HG03060 (cell line): Measurements from ENCODE around the gene ADGRV1.
"Not testable (repeated sequence)": the region's sequence is repeated elsewhere in the genome, so short reads cannot be mapped to it uniquely, and the experiment has no call there.

Experiments used
- ATAC-seq: cut with Tn5 transposase; IDR thresholded peaks from one replicate; pipeline ENCODE4 v1.9.1; 2021; ENCODE audit warnings: low read depth, moderate number of reproducible peaks; ENCODE audit not compliant: unreplicated experiment

ADGRV1 gene

DNA sequence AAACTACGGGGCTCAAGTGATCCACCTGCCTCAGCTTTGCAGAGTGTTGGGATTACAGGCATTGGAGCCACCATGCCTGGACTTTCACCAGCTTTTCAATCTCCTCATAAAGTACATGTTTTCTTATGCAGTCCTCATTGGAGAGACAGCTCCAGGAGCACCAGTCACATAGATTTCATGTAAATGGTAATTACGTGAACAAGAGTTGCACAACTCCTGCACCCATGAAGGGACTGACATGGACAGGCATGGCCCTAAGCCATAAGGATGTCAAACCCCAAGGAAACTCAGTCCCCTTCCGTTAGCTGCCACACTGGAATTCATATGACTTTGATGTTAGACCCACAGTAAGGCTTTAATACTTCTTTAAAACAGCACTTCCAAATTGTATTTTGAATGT is 7.6 kb upstream of the ADGRV1 start:
- no peak for ATAC-seq

DNA sequence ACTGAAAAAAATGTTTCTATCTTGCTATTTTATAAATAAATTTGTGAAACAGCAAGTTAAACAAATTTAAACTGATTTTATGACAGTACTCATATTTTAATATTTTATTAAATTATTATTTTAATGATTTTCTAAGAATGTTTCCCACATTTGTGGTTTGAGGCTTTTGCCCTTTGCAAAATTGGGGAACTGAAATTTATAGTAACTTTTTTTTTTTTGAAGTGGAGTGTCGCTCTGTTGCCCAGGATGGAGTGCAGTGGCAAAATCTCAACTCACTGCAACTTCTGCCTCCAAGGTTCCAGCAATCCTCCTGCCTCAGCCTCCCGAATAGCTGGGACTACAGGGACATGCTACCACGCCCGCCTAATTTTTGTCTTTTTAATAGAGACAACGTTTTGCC is 7.2 kb upstream of the ADGRV1 start:
- ATAC-seq, result no peak

DNA sequence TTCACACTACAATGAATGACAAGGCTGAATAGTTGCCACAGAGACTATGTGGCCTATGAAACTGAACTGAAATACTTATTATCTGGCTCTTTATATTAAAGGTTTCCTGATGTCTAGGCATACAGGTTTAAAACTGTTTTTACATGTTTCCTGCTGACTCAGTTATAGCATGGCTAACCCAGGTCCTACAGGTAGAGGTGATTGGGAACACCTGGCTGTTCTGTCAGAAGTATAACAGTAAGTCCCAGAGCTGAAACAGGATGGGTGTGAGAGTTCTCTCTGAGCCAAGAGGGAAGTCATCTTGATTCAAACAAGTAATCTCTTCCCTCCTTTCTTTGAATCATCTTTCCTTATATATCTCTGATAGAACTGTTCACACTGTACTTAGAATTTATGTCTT is 4.9 kb upstream of the ADGRV1 start:
- no peak for ATAC-seq

DNA sequence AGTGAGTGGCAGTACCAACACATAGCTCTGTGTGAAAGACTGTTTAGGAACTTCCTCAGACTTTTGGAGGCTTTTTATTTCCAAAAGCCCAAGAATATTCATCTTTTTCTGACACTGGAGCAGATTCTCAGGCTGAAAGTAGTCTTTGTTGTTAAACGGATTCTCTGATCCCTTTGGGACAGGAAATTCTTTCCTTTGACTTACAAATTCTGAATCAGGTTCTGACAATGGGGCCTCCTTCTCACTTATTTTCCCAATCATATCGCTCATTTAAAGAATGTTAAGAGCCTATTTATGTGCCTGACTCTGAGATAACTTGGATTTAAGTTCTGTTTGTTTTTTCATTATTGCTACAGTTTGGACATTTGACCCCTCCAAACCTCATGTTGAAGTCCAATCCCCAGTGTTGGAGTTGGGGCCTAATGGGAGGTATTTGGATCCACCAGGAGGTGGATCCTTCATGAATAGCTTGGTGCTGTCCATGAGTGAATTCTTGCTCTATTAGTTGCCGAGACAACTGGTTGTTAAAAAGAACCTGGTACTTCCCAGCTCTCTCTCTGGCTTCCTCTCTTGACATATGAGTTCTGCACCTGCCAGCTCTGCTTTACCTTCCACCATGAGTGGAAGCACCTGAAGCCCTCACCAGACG is 4.1 kb upstream of the ADGRV1 start:
- no peak for ATAC-seq

DNA sequence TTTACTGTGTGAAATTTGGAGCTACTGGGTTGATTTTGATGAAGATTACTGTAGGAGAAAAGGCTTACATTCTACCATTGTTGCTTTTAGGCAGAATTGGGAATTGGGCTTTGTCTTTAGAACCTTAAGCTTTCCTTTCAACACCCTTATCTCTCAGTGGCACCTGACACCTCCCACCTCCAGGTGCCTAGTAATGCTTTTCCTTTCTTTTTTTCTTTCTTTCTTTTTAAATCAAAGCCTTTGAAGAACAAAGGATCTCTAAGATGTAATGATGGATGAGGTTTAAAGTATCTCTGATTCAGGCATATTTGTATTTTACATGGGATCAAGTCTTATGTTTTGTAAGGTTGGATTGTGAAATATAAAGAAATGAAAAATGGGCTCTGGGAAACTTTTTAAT is 2.9 kb upstream of the ADGRV1 start:
- no peak for ATAC-seq

DNA sequence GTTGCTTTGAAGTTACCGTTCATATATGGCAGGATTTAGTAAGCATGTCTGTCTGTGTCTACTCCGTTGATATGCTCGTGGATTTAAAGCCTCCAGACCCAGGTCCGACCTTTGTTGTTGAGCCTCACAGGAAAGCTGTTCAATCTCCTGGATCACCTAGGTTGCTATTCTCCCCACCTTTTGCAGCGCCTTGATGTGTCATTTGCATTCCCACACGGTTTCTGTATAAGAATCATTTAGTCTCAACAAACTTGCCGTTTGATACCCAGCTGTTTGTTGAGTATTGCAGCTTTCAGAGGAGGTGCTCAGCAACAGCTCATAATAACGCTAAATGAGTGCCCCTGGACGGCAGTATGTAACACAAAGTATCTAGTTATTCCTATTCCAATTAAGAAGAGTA is 1.2 kb upstream of the ADGRV1 start:
- ATAC-seq, result no peak

DNA sequence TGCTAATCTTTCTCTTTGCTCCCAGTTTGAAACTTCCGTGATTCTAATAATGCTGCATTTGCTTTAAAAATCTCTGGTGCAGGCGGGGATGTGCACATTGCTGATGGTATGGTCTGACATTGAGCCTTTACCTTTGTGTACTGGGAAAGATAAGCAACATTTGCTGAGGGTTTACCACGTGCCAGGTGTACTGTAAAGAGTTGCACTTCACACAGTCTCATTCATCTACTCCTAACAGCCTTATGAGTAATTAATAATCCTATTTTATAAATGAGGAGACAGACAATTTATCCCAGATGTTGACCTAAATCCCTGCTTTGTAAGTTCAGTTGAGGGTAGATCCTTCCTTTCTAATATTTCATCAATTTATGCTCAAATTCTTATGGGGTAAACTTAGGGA is 726 bp upstream of the ADGRV1 start:
- no peak for ATAC-seq

DNA sequence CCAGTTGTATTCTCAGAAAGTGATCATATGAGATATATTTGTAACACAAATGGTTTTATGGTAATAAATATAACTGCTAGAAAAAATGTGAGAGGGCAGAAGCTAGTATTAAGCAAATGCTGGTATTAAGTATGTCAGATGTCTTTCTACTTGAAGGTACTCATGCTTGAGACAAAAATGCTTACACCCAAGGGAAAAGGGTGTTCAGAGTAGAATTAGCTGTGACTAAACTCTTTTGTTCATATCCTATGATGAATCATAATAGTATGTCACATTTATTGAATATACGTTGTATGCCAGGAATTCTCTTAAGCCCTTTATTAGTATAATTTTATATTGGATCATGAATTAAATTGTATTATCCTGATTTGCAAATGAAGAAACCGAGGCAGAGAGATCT is 2.2 kb downstream of the ADGRV1 start:
- no peak for ATAC-seq

DNA sequence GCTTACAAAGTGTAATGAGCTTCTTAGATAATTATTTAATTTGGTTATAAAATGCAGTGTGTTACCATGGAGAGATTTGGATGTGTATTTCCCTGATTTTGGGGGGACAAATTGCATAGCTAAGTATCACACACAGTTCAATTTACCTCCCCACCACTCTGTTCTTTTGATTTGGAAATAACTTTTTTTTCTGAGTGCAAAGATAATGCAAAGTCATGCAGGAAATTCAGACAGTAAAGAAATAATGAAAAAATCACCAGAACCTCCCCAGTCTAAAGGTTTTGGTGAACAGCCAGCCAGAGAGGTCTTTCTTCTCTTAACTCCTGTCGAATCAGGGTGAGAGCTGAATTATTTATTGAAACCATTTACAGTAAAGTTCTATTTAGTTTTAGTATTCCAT is 3.2 kb downstream of the ADGRV1 start:
- ATAC-seq, result no peak

DNA sequence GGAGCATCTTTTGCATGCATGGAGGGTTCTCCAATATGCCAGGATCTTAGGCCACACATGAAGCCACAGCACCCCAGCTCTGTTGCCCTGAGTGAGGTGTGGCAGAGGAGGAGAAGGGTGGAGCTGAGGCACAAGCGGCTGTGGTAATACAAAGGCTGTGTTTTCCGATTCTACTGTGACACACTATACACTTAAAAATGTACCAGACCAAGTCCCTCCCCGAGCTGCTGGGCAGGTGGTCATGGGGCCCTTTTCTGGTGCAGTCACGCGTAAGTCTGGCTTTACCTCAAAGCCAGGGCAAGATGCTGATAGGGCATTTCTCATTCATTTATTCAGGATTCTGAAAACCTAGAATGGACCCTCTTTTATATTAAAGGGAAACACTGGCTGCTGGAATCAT is 3.7 kb downstream of the ADGRV1 start:
- no peak for ATAC-seq

DNA sequence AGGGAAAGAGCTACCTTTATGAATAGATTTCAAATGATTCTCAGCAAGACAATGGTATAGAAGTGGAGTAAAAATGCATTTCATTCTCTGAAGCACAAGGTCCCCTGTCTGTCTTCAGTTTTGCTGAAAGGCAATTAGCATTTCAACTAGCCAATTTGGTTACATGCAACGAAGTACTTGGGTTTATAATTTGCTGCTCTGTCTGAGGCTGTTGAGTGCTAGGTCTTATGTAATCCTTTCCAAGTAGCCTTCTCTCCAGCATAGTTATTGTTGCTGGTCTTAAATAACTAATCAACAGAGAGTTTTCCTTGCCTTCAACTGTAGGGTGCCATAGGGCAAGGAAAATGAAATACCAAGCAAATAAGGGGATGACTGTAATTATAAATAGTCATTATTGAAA is 4.5 kb downstream of the ADGRV1 start:
- no peak for ATAC-seq

DNA sequence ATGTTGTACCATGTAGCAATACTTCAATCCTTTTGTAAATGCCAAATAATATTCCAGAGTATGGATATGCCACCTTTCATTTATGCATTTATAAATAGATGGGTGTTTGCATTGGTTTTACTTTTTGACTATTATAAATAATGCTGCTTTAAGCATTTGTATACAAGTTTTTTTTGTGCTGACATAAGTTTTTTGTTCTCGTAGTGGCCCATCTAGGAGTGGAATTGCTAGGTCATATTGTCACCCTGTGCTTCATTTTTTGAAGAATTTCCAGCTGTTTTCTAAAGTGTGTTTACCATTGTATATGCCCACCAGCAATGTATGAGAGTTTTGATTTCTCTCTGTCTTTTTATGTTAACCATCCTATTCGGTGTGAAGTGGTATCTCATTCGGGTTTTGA is 6.9 kb downstream of the ADGRV1 start:
- ATAC-seq, result no peak

DNA sequence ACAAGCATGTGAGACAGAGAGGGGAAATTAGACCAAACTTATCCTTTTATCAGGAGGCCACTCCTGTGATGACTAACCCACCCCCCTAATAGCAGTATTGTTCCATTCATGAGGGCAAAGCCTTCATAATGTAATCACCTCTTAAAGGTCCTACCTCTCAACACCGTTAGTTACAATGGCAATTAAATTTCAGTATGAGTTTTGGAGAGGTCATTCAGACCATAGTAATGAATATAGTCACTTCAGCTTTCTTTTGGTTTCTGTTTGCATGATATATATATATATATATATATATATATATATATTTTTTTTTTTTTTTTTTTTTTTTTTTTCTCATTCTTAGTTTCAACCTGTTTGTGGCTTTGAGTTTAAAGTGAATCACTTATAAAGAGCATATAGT is 10.5 kb downstream of the ADGRV1 start:
- no peak for ATAC-seq

DNA sequence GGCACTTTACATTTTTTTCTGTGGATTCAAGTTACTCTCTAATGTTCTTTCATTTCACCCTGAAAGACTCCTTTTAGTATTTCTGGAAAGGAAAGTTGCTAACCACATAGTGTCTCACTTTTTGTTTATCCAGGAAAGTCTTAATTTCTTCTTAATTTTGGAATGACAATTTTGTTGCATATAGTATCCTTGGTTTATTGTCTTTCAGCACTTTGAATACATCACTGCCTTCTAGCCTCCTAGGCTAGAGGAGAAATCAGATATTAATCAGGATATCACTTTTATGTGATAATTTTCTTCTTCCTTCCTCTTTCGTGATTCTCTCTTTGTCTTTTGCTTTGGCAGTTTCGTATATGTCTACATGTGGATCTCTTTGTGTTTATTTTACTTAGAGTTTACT is 11.4 kb downstream of the ADGRV1 start:
- no peak for ATAC-seq

DNA sequence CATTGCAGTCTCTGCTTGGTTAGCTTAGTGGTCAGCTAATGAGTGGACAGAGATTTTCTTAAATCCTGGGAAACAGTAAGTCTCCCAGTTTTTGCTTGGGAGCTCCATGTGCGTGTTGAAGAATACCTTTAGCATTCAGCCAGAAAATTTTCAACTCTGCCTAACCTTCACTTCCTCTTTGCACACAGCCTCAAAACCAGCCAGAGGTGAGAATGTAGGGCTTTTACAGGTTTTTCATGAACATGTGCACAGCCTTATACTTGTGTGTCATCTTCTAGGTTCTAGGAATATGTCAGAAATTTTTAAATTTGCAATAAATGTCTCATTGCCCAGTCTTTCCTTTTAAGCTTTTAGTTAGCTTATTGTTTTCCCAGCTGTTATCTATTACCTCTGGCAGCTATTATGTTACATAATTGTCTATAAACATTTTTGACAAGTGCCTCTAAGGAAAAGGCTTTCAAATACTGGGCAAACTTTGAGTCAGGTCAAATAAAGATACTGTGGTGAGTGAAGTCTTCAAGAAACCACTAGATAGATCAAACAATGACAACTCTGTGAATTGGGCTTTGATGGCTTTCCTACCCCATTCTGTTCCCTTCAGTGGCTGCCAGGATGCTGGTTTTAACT is 12.7 kb downstream of the ADGRV1 start:
- no peak for ATAC-seq

DNA sequence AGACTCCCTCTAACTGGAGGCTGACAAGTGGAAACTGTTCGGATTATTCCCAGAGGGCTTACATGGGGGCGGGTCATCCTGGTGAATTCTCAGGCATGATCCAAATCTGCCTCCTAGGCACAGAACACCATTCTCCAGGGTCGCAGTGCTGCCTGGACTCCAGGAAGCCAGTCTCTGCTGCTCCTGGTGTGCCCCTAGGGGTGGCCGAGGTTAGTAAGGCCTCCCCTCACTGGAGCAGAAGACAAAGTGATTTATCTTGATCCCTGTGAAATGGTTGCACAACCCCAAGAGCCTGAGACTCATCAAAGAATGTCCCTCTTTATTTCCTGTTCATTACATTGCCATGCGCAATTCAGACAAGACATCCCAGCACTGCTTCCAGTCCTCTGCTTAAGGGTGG is 17.1 kb downstream of the ADGRV1 start:
- ATAC-seq, result no peak

DNA sequence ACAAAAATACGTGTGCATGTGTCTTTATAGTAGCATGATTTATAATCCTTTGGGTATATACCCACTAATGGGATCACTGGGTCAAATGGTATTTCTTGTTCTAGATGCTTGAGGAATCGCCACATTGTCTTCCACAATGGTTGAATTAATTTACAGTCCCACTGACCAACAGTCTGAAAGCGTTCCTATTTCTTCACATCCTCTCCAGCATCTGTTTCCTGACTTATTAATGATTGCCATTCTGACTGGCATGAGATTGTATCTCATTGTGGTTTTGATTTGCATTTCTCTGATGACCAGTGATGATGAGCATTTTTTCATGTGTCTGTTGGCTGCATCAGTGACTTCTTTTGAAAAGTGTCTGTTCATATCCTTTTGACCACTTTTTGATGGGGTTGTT is 18.0 kb downstream of the ADGRV1 start:
- not testable (repeated sequence) for ATAC-seq

DNA sequence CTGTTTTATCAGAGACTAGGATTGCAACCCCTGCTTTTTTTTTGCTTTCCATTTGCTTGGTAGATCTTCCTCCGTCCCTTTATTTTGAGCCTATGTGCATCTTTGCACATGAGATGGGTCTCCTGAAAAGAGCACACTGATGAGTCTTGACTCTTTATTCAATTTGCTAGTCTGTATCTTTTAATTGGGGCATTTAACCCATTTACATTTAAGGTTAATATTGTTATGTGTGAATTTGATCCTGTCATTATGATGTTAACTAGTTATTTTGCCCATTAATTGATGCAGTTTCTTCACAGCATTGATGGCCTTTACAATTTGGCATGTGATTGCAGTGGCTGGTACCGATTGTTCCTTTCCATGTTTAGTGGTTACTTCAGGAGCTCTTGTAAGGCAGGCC is 21.3 kb downstream of the ADGRV1 start:
- ATAC-seq, result not testable (repeated sequence)

DNA sequence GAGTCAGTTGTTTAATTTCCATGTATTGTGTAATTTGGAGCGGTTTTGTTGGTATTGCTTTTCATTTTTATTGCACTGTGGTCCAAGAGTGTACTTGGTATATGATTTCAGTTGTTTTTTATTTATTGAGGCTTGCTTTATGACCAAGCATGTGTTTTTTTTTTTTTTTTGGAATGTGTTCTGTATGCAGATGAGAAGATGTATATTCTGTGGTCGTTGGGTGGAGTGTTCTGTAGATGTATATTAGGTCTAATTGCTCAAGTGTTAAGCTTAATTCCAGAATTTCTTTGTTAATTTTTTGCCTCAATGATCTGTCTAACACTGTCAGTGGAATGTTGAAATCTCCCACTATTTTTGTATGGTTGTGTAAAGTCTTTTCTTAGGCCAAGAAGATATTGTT is 23.4 kb downstream of the ADGRV1 start:
- no peak for ATAC-seq

DNA sequence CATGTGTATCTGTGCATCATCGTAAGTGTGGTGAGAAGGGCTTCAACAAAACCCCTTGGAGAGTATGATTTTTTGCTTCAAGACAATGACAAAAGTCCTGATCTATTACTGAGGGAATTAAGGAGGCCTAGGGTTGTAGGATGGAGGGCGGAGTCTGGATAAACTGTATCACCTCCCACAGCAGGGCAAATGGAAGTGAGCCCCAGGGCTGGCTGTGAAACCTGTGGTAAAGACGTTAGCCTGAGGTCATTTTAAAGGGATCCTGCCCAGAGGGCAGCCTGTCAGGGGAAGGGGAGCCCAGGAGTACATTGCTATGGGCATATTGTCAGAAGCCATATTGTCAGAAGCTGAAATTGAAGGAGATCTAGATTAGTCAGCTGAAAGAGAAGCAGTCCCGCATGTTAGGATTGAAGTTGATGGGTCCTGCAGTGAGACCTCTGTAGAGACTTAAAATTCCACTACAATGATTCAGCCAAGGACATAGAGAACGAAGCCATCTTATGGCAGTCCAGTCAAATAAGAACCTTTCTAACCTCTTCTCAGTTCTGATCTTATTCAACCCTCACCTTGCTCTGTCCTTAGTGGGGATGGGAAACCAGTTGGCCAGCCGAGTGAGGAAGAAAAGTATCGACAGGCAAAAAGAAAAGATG is 26.9 kb downstream of the ADGRV1 start:
- no peak for ATAC-seq

DNA sequence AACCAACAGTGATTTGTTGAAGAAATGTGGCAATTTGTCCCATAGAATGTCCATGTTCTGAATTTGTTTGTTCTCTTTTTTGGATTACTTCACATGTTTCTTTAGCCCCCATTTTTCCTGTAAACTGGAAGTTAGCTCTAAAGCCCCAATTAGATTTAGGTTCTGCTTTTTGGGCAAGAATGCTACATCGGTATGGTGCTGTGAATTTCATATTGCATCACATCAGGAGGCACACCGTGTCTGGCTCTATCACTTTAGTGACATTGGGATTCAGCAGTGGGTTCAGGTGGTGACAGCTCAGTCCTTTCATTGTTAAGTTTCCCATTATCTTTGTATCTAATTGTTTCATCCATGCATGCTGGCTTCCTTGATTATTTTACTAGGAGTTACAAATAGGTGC is 27.9 kb downstream of the ADGRV1 start:
- no peak for ATAC-seq

DNA sequence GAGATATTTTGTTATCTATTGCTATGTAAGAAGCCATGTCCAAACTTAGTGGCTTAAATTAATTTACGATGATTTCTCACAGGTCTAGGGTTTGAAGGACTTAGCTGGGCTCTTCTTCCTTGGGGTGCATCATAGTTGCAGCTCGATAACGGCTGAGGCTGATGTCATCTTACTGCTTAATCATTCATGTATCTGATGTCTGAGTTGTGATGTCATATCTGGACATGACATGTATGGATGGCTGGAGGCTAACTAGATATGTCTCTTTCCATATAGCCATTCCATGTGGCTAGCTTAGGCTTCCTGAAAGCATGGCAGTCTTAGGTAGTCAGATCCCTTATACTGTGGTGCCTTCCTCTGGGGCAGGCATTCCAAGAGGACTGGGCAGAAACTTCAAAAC is 31.6 kb downstream of the ADGRV1 start:
- no peak for ATAC-seq
